IPS-15b (cell line): ENCODE data around the gene INSYN2A.

Experiments
- H3K27me3 ChIP-seq: one replicate; pipeline ENCODE4 v1.6.1; 2013; ENCODE audit warnings: low read length; ENCODE audit not compliant: control insufficient read depth, insufficient read depth
- H3K36me3 ChIP-seq: one replicate; pipeline ENCODE4 v1.6.1; 2013; ENCODE audit warnings: low read length; ENCODE audit not compliant: control insufficient read depth, insufficient read depth
- H3K4me1 ChIP-seq: one replicate; pipeline ENCODE4 v1.6.1; 2013; ENCODE audit warnings: mild to moderate bottlenecking, low read length; ENCODE audit not compliant: control insufficient read depth, insufficient read depth
- H3K4me3 ChIP-seq: one replicate; pipeline ENCODE4 v1.5.1; 2013; ENCODE audit warnings: low read depth, low read length
- H3K9ac ChIP-seq: one replicate; pipeline ENCODE4 v1.6.1; 2013; ENCODE audit warnings: low read depth, mild to moderate bottlenecking, low read length
- H3K9me3 ChIP-seq: one replicate; pipeline ENCODE4 v1.6.1; 2013; ENCODE audit warnings: mild to moderate bottlenecking, low read length; ENCODE audit not compliant: control insufficient read depth, insufficient read depth

Gene INSYN2A

GRCh38 chr10:127168261-127168660 lies 28.1 kb downstream of the INSYN2A start:
- Histone ChIP-seq H3K4me3 (no peak overlapping the region), H3K27me3 (no peaks in the 10 kb centered on the region)

GRCh38 chr10:127162841-127163240 lies 33.5 kb downstream of the INSYN2A start:
- H3K27me3 ChIP-seq, result no peaks in the 10 kb centered on the region
- H3K4me3 ChIP-seq, result no peak overlapping the region
- no peaks in the 10 kb centered on the region for H3K4me1 ChIP-seq
- no peaks in the 10 kb centered on the region for H3K9me3 ChIP-seq
- no peaks in the 10 kb centered on the region for H3K36me3 ChIP-seq
- H3K9ac ChIP-seq, result no peak overlapping the region

More at GRCh38 chr10:127168261-127168660, 28.1 kb downstream of the INSYN2A start:
- Histone ChIP-seq H3K36me3 (no peaks in the 10 kb centered on the region), H3K9me3 (no peaks in the 10 kb centered on the region), H3K9ac (no peak overlapping the region), H3K4me1 (no peaks in the 10 kb centered on the region)

GRCh38 chr10:127161482-127161881 lies 34.9 kb downstream of the INSYN2A start:
- Histone ChIP-seq H3K4me3 (no peak overlapping the region), H3K36me3 (no peaks in the 10 kb centered on the region), H3K4me1 (no peaks in the 10 kb centered on the region), H3K9me3 (no peaks in the 10 kb centered on the region), H3K27me3 (no peaks in the 10 kb centered on the region), H3K9ac (no peak overlapping the region)

GRCh38 chr10:127159648-127160245 lies 36.6 kb downstream of the INSYN2A start:
- Histone ChIP-seq H3K9ac (no peak overlapping the region), H3K27me3 (no peaks in the 10 kb centered on the region), H3K36me3 (no peaks in the 10 kb centered on the region), H3K9me3 (no peaks in the 10 kb centered on the region), H3K4me3 (no peak overlapping the region), H3K4me1 (no peaks in the 10 kb centered on the region)

- no peaks in the 10 kb centered on the region for H3K4me1 ChIP-seq
- H3K36me3 ChIP-seq, result no peaks in the 10 kb centered on the region
- H3K9ac ChIP-seq, result no peak overlapping the region
- no peaks in the 10 kb centered on the region for H3K27me3 ChIP-seq
- H3K4me3 ChIP-seq, result no peak overlapping the region
- no peaks in the 10 kb centered on the region for H3K9me3 ChIP-seq
Observed at GRCh38 chr10:127158662-127159061, 37.7 kb downstream of the INSYN2A start.

- no peaks in the 10 kb centered on the region for H3K4me1 ChIP-seq
- no peaks in the 10 kb centered on the region for H3K36me3 ChIP-seq
- H3K9ac ChIP-seq, result no peak overlapping the region
- H3K9me3 ChIP-seq, result no peaks in the 10 kb centered on the region
- H3K27me3 ChIP-seq, result no peaks in the 10 kb centered on the region
- H3K4me3 ChIP-seq, result no peak overlapping the region
Observed at GRCh38 chr10:127157506-127158200, 38.7 kb downstream of the INSYN2A start.

GRCh38 chr10:127157089-127157488 lies 39.3 kb downstream of the INSYN2A start:
- Histone ChIP-seq H3K36me3 (no peaks in the 10 kb centered on the region), H3K9ac (no peak overlapping the region), H3K4me3 (no peak overlapping the region), H3K27me3 (no peaks in the 10 kb centered on the region), H3K4me1 (no peaks in the 10 kb centered on the region), H3K9me3 (no peaks in the 10 kb centered on the region)

GRCh38 chr10:127154831-127155620 lies 41.4 kb downstream of the INSYN2A start:
- H3K9me3 ChIP-seq, result no peaks in the 10 kb centered on the region
- no peak overlapping the region for H3K4me3 ChIP-seq
- no peaks in the 10 kb centered on the region for H3K36me3 ChIP-seq
- peaks cover 3% of the 10 kb centered on the region for H3K4me1 ChIP-seq
- H3K9ac ChIP-seq, result no peak overlapping the region
- no peaks in the 10 kb centered on the region for H3K27me3 ChIP-seq

GRCh38 chr10:127153181-127153580 lies 43.2 kb downstream of the INSYN2A start:
- Histone ChIP-seq H3K9ac (no peak overlapping the region), H3K27me3 (no peaks in the 10 kb centered on the region), H3K9me3 (no peaks in the 10 kb centered on the region), H3K4me3 (no peak overlapping the region), H3K36me3 (no peaks in the 10 kb centered on the region), H3K4me1 (peaks cover 10% of the 10 kb centered on the region)

- Histone ChIP-seq H3K4me1 (peaks cover 10% of the 10 kb centered on the region), H3K4me3 (no peak overlapping the region), H3K9me3 (no peaks in the 10 kb centered on the region), H3K9ac (no peak overlapping the region), H3K36me3 (no peaks in the 10 kb centered on the region), H3K27me3 (no peaks in the 10 kb centered on the region)
Observed at GRCh38 chr10:127151981-127152699, 44.3 kb downstream of the INSYN2A start.

GRCh38 chr10:127151541-127151940 lies 44.9 kb downstream of the INSYN2A start:
- H3K4me1 ChIP-seq, result peaks cover 10% of the 10 kb centered on the region
- no peaks in the 10 kb centered on the region for H3K27me3 ChIP-seq
- H3K9me3 ChIP-seq, result no peaks in the 10 kb centered on the region
- no peak overlapping the region for H3K9ac ChIP-seq
- no peaks in the 10 kb centered on the region for H3K36me3 ChIP-seq
- H3K4me3 ChIP-seq, result no peak overlapping the region
